GM19351 (cell line): ENCODE measurements around the gene CALR3.
"Not testable (repeated sequence)": the region's sequence is repeated elsewhere in the genome, so short reads cannot be mapped to it uniquely, and the experiment has no call there.

ENCODE experiments used
- ATAC-seq: cut with Tn5 transposase; IDR thresholded peaks from one replicate; pipeline ENCODE4 v1.9.1; 2021; ENCODE audit warnings: mild to moderate bottlenecking, moderate library complexity; ENCODE audit not compliant: unreplicated experiment

The CALR3 gene

DNA sequence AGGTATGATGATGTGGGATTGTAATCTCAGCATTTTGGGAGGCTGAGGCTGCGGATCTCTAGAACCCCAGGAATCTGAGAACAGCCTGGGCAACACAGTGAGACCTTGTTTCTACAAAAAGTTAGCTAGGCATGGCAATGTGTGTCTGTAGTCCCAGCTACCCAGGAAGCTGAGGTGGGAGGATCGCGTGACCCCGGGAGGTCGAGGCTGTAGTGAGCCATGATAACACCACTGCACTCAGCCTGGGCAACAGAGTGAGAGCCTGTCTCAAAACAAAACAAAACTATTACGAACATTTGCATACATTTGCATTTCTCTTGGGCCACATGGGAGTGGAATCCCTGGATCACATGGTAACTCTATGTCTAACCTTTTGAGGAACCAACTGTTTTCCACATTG is 1.9 kb upstream of the CALR3 start:
- no peak for ATAC-seq

DNA sequence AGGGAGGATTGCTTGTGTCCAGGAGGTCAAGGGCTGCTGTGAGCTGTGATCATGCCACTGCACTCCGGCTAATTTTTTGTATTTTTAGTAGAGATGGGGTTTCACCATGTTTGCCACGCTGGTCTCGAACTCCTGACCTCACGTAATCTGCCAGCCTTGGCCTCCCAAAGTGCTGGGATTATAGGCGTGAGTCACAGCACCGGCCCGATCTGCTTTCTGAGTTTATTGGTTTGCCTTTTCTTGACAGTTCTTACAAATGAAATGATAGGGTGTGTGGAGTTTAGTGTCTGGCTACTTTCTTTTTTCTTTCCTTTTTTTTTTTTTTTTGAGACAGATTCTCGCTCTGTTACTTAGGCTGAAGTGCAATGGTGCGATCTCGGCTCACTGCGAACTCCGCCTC is 1.1 kb upstream of the CALR3 start:
- no peak for ATAC-seq

DNA sequence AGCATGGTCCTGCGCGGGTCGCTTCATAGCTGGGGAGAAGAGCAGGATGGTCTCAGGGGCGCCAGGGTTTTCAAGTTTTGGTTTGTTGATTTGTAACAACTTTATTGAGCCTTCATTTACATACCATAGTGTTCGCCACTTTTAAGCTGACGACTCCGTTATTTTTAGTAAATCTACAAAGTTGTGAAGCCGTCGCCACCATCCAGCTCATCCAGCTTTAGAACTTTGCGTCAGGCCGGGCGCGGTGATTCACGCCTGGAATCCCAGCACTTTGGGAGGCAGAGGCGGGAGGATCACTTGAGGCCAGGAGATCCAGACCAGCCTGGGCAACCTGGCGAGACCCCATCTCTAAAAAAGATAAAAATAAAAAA is 631 bp upstream of the CALR3 start:
- no peak for ATAC-seq

DNA sequence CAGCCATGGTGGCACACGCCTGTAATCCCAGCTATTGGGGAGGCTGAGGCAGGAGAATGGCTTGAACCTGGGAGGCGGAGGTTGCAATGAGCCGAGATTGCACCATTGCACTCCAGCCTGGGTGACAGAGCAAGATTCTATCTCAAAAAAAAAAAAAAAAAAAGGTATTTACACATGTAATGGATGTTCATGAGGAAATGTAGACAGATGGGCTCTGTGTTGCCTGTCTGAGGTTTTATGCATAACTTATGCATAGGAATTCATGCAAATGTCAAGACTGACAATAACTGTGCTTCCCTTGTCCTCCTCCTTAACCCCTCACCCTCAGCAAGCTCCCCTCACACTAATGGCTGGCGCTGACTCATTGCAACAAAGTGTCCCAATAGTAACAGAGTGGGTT is 9.5 kb downstream of the CALR3 start:
- not testable (repeated sequence) for ATAC-seq

DNA sequence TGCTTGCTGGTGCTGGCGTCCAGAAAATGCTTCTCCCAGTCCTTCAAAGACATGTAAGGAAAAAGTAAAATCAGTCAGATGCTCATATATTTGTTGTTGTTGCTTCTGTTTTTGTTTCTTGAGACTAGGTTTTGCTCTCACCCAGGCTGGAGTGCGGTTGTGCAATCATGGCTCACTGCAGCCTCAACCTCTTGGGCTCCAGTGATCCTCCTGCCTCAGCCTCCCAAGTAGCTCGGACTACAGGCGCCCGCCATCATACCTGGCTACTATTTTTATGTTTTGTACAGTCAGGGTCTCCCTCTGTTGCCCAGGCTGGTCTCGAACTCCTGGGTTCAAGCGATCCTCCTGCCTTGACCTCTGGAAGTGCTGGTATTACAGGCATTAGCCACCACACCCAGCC is 13.2 kb downstream of the CALR3 start:
- no peak for ATAC-seq

DNA sequence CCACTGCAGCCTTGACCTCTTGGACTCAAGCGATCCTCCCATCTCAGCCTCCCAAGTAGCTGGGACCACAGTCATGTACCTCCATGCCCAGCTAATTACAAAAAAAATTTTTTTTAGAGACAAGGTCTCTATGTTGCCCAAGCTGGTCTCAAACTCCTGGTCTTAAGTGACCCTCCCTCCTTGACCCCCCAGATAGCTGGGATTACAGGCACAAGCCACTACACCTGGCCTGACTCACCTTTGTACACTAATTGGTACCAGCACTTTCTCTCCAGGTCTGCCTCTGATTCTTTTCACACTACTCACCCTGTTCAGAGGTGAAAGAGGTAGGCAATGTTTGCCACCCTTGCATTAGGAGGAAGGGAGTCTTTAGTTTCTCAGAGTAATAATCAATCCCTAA is 18.7 kb downstream of the CALR3 start:
- ATAC-seq: no peak

DNA sequence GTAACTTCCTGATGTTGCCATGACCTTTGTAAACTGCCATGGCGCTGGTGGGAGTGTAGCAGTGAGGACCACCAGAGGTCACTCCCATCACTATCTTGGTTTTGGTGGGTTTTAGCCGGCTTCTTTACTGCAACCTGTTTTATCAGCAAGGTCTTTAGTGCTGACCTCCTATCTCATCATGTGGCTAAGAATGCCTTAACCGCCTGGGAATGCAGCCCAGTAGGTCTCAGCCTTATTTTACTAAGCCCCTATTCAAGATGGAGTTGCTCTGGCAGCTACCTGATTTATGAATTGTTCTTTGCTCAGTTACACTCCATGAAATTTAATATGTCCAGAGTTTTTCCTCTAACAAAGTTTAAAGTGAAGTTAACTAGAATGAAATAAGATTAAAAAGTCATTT is 19.6 kb downstream of the CALR3 start:
- no peak for ATAC-seq

DNA sequence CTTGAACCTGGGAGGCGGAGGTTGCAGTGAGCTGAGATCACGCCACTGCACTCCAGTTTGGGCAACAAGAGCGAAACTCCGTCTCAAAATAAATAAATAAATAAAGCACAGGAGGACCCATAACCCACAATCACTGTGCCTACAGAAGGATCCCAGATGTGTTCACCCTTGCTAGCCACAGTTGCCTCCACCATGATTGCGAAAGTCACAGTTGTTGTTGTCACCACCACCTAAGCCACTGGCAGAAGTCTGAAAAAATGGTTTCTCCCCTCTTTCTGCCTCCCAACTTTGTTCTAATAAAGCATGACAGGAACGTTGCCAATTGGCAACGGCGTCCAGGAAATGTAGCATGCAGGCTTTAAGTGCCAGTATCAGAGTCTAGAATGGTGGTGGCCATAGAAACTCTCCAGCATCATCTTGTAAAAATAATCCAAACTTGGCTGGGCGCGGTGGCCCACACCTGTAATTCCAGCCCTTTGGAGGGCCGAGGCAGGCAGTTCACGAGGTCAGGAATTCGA is 22.0 kb downstream of the CALR3 start:
- ATAC-seq: no peak

DNA sequence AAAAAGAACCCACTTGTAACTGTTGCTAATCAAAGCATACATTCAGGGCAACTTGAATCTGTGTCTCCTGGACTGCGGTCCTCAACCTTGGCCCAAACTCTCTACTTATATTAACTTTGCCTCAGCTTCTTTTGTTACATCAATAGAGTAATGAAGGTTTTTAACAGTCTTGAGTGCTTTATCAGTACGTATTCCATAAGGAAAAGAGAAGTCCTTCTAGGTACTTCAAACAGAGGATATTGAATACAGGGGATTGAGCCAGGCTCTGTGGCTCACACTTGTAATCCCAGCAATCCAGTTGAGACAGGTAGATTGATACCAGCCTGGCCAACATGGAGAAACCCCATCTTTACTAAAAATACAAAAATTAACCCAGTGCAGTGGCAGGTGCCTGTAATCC is 23.0 kb downstream of the CALR3 start:
- ATAC-seq: no peak

DNA sequence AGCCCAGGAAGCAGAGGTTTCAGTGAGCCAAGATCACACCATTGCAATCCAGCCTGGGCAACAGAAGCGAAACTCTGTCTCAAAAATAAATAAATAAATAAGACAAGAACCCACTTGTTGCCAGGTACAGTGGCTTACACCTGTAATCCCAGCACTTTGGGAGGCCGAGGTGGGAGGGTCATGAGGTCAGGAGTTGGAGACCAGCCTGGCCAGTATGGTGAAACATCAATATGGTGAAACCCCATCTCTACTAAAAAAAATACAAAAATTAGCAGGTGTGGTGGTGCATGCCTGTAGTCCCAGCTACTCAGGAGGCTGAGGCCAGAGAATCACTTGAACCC is 23.4 kb downstream of the CALR3 start:
- not testable (repeated sequence) for ATAC-seq

DNA sequence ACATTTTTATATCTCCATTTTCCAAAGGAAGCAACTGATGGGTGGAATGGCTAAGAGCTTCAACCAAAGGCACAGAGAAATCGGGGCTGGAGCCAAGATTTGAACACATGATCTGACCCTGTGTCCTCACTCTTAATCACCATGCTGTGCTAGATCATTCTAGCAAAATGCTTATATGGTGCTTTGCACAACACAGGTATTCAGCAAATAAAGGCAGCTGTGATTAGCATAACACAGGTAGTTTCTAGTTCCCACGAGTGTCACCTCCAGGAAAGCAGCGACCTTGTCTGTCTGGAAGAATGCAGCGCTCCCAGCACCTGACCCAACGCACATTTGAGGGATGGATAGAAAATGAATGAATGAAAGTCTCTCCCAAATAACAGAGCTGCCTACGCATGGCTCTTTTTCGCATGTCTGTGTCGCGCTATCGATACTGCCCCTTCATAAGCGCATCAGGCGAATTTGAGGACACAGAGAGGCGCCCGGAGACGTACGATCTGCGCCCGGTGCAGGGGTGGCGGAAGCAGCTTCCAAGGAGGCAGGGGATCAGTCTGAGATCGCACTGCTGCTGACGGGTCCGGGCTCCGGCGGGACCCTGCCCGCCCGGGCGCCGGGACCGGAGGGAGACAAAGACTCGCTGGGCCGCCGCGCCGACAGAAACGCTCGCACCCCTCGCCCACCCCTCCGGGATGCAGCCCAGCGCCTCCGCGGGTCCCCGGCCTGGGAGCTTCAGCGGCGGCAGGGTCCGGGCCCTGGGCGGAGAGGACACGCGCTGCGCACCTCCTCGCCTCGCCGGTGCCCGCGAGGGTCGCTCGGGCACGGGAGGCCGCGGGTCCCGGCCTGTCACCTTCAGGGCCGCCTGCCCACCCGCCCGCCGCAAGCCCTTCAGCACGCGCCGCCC is 24.8 kb downstream of the CALR3 start:
- peak; percentile 24 for ATAC-seq

DNA sequence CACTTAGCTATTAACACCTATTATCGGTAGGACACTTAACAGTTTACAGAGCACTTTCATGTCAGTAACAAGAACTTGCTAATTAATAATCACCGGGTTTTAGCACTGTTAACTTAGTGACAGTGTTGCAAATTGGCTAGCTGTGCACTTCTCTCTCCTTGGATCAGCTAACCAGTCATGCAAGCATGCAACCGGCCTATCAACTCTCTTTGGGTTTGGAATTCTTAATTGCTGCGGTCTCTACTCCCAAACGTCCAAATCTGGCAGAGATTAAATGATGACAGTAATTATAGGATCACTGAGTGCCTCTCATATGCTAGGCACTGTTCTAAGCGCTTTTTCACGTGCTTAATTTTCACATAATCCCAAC is 25.4 kb downstream of the CALR3 start:
- ATAC-seq: no peak

DNA sequence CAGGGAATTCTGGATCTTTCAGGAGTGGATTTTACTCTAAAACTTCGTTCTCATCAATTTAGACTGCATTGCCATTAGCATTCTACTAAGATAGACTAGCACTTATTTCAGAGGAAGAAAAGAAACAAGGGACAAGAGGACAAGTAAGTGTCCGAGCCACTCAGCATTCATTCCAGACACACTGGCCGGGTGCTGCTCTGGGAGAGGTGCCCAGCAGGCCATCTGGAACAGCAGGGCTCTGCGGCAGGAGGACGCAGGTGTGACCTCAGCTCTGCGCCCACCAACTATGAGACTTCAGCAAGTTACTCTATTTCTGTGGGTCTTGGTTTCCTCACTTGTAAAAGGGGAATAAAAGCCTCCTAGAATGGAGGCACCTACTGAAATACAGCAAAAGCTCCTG is 28.4 kb downstream of the CALR3 start:
- no peak for ATAC-seq

DNA sequence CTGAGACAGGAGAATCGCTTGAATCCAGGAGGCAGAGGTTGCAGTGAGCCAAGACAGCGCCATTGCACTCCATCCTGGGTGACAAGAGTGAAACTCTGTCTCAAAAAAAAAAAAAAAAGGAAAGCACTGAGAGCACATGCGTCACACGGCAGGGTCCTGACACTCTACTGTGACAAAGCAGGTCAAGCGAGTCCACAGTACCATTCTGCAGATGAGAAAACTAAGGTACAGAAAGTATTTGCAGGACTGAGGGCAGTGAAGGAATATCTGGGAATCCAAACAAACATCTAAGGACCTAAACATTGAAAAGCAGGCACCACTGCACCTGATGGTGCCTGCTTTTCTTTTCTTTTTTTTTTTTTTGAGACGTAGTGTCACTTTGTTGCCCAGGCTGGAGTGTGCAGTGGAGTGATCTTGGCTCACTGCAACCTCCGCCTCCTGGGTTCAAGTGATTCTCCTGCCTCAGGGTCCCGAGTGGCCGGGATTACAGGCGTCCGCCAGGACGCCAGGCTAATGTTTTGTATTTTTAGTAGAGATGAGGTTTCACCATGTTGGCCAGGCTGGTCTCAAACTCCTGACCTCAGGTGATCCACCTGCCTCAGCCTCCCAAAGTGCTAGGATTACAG is 29.1 kb downstream of the CALR3 start:
- not testable (repeated sequence) for ATAC-seq

DNA sequence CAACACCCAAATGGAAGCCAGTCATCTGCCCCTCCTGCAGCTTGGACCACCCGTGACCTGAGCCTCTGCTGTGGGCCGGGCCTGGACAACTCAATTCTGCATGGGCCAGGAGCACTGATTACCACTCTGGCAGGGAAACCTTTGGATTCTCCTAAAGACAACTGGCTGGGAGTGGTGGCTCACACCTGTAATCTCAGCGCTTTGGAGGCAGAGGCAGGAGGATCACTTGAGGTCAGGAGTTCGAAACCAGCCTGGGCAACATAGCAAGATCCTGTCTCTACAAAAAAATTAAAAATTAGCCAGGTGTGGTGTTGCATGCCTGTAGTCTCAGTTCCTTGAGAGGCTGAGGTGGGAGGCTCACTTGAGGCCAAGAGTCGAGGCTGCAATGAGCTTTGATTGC is 30.7 kb downstream of the CALR3 start:
- ATAC-seq: no peak

DNA sequence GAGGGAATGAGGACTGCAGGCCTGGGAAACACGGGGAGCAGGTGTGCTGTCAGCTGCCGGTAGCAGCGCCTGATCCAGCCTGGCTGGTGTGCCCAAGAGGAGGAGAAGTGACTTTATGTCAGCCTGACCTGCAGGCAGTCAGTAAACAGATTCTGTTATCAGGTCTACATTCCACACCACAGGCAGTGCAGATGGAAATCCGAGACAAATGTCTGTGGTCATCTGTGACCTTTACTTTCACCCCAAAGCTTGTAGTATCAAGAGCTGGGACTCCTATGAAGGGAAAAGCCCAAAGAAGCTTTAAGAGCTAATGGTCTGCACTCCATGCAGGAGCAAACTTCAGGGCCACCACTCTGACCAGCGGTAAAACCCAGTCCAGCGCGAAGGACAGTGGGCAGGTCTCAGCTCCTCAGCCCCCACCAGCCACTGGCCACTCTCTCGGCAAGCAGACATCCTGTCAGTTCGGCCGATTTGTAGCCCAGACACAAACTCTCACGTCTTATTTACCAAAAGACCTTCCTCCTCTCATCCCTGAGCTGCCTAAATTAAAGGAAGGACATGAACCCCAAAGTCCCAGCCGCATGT is 31.9 kb downstream of the CALR3 start:
- no peak for ATAC-seq

DNA sequence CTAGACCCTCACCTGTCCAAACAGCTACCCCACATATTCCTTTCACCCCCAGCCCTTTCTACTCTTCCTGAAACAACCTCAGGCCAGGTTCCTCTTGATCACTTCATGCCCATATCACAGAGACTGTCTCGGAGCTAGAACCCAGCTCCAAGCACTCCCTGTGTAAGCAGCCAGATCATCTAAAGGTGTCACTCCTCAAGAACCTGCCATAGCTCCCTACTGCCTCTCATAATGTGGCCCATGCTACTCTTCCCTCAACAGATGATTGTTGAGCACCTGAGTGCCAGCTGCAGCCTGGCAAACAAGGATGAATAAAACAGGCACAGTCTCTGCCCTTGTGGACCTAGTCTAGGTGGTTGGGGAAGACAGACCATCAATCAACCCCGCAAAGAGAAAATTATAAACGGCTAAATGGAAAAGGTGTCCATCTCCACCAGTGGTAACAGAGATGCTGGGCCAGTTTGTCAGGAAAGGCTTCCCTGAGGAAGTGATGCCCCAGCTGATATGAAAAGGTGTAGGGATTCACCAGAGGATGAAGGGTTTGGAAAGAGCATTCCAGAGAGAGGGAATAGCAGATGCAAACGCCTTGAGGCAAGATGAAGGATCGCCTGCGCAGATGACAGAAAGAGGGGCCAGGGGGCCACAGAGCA is 32.5 kb downstream of the CALR3 start:
- no peak for ATAC-seq

DNA sequence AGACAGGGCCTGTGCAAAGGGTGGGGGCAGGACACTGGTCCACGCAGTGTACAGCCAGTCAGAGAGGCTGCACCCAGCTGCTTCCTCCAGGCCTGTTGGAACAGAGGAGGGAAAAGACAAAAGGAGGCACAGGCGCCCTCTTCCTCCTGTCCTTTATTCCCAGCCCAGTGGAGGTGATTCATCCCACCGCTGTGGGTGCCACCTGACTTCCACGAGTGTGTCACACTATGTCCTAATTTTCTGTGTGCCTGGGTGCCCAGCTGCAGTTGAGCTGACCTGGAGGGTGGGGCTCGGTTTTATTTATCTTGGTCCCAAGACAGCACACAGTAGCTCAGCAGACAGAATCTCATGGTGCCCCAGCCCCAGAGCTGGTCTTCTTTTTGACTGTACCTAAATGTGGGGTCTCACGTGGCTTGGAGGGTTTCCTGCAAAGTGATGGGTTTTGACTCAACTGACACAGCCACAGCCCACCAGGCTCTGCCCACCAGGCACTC is 33.2 kb downstream of the CALR3 start:
- ATAC-seq: no peak

DNA sequence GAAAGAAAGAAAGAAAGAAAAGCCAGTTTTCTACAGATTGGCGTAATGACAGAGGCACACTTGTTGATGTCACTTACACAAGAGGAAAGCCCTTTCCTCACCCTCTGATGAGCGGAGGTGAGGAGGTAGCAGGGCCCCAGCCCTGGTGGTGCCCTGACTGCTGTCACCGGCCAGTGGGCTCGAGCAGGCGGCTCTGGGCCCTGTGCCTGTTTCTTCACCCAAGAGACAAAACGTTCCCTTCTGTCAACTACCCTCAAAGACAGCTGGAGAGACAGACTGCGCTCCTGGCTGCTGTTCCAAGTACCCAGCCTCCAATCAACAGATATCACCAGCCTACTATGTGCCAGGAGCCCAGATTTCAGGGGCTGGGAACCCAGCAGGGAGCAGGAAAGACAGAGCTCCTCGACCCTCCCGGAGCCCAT is 34.3 kb downstream of the CALR3 start:
- ATAC-seq: no peak

DNA sequence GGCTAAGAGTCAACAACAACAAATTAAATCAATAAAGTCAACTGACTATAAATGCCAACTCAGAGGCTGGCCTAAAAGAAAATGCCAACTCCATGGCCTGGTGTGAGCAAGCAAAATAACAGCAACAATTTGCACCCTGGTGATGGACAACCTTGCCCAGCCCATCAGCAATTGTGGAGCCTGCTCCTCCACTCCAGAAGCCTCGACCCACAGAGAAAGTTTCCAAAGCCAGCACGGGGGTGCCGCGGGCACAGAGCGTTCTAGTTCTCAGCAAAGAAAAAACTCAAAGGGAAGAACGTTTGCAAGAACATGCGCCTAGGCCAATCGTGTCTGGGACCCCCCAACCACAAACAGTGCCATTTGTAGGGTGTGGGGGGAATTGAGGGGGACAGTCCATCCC is 35.5 kb downstream of the CALR3 start:
- no peak for ATAC-seq

DNA sequence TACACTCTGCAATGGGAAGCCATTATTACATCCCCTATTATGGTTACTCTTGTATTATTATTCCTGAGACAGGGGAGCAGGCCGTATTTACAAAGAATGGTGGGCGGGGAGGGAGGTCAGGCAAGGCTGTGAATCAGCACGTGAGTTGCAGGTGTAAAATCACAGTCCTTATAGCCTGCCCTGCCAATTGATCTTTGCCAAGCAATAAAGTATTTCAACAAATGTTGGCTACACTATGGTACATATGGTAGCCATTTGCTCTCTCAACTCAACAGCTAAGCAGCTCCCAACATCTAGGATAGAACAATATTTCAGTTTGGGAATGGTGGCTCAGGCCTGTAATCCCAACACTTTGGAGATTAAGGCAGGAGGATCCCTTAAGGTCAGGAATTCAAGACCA is 36.3 kb downstream of the CALR3 start:
- ATAC-seq: no peak
